AG08396 (cell line): Measurements from ENCODE around the gene CLDND2.

Experiments used
- DNase-seq: peaks from one replicate; pipeline ENCODE4 v3.0.0; 2012; ENCODE audit warnings: low spot score, mixed read lengths

Gene CLDND2

DNA sequence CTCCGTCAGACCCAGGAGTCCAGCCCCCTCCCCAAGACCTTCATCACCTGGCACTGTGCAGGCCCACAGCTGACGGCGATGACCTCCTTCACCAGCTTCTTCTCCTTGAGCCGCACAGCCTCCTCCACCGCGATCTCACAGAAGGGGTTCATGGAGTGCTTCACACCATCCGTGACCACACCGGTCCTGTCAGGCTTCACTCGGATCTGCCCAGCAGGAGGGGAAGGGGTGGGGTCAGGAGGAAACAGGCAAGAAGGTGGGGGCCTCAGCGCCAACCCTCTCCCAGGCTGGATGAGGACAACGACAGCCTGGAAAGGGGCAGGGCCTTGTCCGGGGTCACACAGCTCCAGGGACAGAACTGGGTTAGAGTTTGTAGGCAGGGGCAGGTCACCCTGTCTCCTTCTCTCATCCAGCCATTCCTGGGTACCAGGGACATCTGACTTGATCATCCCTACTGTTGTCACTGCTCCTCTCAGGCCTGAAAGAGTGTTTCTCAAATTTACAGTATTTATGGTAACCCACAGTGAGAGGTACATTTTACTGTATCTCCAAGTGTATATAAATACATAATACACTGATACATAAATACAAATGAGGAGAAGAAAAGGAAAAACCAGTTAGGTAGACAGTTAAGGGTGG lies 14.6 kb downstream of the CLDND2 start:
- DNase-seq = no peak

- DNase-seq = no peak
Observed at GRCh38 chr19:51352783-51353360, 15.9 kb downstream of the CLDND2 start.

GRCh38 chr19:51351266-51351990 lies 17.4 kb downstream of the CLDND2 start:
- no peak for DNase-seq

- no peak for DNase-seq
Observed at GRCh38 chr19:51347209-51347928, 21.4 kb downstream of the CLDND2 start.

DNA sequence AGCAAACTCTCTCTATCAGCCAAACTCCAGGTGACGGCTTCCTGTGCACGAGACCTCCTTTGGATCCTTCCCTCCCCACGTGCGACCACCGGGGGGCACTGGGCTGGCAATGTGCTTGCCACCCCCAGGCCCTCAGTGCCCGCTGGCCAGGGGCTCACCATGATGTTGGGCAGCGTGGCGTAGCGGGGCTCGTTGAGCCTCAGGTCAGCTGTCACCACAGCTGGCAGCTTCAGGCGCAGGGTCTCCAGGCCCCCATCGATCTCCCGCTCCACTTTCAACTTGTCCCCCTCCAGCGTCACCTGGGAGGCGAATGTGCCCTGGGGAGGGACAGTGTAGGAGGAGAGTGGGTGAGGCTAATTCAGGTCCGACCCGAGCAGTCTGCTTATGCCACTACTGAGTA lies 22.1 kb downstream of the CLDND2 start:
- DNase-seq = no peak

DNA sequence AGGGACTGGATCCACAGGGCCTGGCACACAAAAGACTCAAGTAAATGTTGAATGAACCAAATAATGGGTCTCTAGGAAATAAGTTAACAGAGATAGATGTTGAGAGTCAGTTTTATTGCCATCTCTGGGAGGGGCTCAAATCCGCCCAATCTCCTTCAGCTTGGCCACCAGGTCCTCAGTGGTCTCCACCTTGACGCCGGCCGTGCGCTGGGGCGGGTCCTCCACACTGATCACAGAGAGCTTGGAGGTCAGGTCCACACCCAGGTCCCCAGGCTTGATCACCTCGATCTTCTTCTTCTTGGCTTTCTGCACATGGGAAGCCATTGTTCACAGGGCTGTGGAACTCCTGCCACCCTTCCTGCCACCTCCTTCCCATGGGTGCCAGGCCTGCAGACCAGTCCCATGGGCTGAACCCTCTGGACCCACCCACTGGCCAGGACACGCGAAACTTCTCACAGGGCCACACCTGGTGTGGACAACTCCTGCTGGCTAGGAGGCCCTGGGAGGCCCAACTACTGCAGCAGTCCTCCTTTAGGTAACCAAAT lies 23.7 kb downstream of the CLDND2 start:
- DNase-seq = no peak

DNA sequence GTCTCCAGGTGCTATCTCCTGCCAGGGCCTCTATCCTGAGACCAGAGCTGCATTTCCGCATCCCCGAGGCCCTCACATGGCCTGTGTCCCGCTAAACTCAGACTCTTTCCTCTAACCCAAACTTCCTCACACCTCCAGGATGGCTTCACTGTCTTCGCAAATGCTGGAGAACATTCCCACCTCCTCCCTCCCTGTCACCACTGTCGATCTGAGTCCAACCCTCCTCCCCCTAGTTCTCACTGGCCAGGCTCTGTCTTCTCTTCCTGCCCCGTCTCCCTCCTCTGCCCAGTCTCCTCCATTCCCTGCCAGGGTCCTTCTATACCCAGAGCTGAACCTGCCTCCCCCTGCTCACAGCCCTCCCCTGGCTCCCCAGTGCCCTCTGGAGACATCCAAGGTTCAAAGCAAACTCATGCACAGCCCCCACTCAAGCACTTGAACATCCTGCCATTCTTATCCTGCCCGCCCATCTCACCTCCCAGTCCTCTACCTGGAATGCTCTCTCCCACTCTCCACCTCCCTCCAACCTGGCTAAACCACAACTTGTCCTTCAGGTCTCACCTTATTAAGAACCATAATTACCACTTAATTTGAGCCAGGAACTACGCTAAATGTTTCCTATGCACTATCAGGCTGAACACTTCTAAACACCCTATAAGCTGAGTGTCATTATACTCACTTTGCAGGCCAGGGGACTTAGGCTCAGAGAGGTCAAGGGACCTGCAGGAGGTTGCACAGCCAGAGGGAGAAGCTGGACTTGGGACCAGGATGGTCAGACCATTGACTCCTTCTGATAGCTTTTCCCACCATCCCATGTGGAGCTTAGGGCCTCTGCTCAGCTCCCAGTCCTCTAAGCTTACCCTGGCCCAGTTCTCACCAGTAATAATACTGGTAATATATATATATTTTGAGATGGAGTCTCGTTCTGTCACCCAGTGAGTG lies 25.9 kb downstream of the CLDND2 start:
- no peak for DNase-seq

GRCh38 chr19:51341976-51342580 lies 26.7 kb downstream of the CLDND2 start, which contains the start of gene VSIG10L:
VSIG10L (minus strand) TSS chr19:51342139; CDS start chr19:51342124, 15 bp downstream.
- DNase-seq = no peak

DNA sequence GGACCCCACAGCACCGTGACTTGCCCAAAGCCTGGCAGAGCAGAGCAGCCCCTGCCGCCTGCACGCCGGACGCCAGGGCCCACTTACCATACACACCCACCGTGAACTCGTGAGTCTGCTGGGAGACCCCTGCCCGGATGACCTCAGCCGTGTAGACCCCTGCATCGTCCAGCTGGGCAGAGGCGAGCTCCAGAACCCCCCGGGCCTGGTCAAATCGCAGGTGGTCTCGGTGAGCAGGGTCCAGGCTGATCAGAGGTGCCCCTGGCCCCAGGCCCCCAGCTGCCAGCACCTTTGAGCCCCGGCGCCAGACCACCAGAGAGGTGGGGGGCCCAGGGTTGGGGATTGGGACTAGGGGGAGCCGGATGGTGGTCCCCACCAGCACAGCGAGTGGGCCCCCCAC lies 27.7 kb downstream of the CLDND2 start:
- DNase-seq = no peak

DNA sequence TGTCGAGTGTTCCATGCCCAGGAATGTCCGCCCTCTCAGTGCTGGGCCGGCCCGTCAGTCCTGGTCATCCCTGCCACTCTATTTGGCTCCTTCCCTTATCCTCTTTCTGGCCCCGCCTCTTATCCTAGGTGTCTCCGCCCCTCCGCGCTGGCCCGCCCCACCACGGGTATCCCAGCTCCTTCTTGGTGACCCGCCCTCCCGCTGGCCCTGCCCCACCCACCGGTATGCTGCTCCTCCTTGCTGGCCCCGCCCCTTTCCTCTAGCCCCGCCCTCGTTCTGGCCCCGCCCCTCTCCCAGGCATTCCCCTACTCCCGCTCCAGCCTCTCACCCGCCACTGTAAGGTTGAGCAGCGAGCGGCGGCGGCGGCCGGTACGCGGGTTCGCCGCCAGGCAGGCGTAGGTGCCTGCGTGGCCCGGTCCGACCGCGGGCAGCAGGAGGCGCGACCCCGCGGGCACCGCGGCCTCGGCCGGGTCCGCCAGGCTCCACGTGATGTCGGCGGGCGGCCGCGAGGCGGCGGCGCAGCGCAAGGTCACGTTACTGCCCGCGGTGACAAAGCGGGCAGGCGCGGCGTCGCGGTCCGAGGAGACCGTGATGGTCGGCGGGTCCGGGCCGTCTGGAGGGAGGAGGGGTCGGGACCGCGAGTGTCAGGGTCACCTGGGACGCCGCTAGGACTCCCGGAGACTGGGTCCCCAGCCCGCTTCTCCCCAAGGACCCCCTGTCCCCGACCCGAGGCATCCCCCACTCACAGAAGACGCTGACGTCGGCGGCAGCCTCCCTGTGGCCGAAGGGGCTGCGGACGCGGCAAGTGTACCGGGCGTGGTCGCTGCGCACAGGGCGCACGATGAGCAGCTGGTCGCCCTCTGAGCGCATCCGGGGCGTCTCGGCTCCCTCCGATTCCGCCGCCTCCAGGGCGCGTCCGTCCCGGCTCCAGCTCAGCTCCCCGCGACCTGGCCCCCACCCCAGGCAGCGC lies 28.8 kb downstream of the CLDND2 start:
- DNase-seq = peak; percentile 100

GRCh38 chr19:51339313-51339686 lies 29.5 kb downstream of the CLDND2 start:
- no peak for DNase-seq

DNA sequence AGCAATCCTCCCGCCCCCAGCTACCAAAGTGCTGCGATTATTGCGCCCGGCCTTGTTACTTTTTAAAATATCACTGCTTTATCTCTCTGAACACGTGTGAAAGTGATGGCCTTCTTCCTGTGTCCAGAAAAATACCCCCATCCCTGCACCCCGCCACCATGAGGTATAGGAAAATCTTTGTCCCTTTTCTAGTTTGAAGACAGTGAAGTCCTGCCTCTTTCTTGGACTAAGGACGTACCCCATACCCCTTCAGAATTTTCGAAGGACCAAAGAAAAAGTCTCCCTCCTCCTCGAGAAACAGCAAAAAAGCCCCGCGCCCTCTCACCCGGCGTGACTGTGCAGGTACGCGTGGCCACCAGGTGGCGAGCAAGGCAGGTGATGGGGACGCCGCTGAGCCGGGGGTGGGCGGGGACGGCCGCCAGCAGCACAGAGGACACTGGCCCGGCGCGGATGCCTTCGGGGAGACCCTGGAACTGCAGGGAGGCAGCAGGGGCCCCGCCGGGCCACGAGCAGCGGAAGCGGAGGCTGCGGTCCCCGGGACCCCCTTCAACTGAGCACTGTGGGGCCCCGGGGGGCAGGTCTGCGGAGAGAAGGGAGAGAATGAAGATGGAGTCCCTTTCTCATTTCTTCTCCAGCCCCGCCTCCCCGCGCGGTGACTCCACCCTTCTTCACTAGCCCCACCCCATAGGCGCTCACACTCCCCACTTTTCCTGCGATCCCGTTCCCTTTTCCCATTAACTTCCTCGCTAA lies 30.1 kb downstream of the CLDND2 start:
- DNase-seq = peak; percentile 90

DNA sequence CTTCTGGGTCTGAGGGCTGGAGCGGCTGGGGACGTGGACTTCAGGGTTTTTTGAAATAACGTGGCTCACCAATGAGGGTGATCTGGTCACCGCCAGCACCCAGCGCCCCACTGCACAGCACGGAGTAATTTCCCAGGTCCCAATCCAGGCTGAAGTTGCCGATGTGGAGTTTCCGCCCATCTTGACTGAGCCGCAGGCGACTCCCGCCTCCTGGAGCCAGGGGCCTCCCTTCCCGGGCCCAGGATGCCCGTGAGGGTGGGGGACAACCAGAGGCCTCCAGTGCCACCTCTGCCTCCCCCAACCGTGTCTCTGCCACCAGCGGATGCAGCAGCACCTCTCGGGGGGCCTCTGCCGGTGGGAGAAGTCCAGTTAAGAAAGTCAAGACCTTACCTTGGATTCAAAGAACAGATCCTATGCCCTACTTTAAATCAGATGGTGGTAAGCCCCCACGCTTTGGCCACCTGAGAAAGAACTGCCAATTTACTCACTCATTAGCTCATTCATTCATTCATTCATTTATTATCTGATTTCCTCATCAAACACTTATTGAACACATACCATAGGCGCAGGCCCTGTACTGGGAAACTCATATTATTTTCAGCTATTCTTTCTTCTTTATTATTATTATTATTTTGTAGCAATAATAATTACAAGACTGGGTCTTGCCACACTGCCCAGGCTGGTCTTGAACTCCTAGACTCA lies 30.8 kb downstream of the CLDND2 start:
- no peak for DNase-seq

GRCh38 chr19:51337141-51337860 lies 31.5 kb downstream of the CLDND2 start:
- no peak for DNase-seq

- DNase-seq = no peak
Observed at GRCh38 chr19:51333836-51334460, 34.9 kb downstream of the CLDND2 start.

GRCh38 chr19:51331716-51332115 lies 37.1 kb downstream of the CLDND2 start:
- no peak for DNase-seq

DNA sequence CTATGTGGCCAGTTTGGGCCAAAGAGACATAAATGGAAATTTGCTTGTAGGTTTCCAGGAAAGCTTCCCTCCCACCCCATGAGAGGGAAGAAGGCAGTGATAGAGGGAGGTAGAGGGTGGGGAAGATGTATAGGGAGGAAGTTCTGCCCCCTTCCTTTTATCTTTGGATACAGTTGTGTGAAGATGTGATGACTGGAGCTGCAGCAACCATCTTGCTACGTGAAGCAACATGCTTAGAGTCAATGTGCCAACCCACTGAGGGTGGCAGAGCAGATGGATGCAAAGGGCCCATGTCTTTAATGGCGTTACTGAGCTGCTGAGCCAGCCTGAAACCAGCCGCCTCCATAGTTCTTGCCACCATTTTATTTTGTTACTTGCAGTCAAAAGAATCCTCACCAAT lies 37.6 kb downstream of the CLDND2 start:
- DNase-seq = no peak
